Cerebellar cortex (tissue), 1 donor: Measurements from ENCODE around the gene MIOX.

Experiments
- DNase-seq: peaks from one replicate; pipeline ENCODE4 v3.0.0-alpha.2; 2015; ENCODE audit warnings: low spot score

MIOX gene

DNA sequence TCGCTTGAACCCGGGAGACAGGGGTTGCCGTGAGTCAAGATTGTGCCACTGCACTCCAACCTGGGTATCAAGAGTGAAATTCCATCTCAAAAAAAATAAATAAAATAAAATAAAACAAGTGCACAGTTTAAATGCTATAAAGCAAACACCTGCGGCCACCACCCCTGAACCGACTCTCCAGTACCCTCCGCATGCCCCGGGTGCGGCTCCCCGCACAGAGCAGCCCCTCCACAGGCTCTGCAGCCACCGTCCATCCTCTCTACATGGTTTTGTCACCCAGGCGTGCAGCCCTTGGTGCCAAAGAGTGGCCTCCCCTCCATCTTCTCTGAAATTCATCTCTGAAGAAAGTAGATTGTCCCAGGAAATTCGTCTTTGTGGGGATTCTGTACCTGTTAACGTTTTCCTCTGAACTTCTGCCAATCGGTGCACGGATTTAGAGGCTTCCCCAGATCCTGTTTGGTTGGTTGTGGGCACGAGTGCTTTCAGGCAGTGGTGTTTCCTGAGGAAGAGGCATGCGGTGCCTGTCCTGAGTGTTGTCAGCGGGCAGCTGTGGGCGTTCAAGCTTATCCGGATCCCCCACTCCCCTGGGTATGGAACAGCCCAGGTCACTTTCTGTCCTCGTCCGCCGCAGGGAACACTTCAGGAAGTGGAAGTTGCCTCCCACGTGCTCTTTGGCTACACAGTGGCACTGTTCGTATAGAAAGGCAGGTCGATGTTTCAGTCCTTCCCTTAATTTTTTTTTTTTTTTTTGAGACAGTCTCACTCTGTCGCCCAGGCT is 4.1 kb downstream of the MIOX start:
- no peak for DNase-seq

DNA sequence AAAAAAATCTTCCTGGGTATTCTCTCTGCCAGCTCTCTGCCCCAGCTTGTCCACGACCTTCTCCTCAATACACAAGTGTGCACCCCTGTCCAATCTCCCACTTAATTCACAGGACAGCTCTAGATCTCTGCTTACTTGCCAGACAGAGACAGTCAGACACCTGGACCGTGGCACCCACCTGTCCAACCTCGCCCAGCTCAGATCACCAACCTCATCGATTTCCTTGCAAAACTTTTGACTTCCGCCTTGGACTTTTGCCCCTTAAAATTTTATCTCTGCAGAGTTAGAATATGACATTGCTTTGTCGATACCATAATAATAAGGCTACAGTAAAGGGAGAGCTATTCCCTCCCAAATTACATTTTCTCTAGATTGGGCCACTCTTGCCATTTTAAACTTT is 10.4 kb downstream of the MIOX start:
- DNase-seq = no peak

DNA sequence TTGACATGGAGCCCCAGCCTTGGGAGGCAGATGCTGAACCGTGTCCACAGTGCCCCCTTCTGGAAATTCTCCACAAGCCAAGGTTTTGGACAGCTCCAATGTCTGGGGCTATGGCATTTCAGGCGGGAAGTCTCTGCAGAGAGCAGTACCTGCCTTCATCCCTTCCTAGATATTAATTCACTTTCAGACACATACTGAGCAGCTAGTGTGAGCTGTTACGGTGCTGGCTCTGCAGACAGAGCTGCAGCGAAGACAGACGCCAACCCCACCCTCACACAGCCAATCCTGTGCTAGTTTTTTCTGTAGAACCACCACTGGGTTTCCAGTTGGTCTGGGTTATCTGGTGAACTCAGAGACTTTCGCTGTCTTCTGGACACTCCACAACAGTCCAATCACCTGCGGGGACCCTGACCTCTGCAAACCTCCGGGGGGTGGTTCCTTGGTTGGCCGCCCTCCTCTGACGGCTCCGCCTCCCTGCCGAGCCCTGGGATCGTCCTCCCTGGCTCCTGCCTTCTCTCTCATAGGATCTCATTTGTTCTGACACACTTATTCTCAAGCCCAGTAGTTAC is 11.7 kb downstream of the MIOX start:
- peak; percentile 88 for DNase-seq

DNA sequence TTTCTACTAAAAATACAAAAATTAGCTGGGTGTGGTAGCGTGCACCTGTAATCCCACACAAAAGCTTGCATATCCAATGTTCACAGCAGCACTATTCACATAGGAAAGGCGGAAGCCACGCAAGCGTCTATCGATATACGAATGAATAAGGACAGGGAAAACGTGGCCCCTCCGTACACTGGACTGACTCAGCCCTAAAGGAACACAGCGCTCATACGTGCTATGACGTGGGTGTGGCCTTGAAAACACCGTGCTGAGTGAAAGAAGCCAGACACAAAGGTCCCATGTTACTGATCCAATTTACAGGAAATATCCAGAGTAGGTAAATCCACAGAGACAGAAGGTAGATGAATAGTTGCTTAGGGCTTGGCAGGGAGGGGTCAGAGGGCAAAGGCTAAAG is 13.8 kb downstream of the MIOX start:
- DNase-seq = no peak

DNA sequence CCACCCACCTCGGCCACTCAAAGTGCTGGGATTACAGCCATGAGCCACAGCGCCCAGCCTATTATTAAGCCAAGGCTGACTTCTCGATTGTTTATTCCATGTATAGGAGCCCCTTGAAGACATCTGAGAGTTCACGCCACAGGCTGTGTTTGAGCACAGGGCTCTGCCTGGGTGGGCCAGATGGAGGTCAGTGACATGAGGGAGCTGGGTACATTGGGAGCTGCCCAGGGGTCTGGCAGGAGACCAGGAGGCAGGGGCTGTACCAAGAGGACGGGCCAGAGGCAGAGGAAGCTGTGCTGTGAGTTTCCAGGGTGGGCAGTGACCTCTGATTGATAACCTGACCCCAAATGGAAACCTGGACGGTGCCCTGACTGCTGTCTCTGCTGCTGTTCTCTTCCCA is 15.4 kb downstream of the MIOX start:
- no peak for DNase-seq

DNA sequence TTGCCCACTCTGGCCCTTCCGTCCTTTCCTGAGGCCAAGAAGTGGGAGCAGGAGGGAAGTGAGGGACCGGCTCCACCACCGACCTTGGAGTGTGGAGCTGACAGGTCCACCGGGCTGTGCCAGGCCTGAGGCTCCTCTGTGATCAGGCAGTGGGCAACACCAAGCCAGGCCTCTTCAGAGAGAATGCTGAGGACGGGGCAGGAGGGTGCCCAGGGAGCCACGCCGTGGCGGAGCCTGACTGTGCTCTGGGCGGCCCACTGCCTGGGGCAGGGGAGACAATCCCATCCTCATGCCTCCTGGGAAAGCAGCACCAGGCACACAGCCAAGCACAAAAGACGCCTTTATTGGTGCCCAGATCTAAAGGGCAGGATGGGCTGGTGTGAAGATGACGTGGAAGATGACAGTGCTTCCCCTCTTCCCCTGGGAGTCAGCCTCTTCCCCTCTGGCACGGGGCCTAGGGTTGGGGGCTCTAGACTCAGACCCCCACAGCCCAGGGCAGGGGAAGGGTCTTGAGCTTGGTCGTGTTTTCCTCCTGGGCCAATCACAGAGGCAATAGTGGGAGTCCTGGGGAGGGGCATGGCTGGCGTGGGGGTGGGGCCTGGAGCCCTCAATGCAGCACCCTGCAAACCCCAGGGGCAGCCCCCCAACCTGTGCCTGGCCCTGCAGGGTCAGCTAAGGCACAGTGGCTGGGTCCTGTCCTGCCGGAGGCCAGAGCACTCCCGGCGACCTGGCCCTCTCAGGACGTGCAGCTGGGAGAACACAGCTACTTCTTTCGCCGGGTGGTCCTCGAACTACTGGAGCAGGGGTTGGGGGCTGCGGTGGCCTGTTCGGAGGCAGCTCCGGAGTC is 16.2 kb downstream of the MIOX start:
- DNase-seq = no peak

DNA sequence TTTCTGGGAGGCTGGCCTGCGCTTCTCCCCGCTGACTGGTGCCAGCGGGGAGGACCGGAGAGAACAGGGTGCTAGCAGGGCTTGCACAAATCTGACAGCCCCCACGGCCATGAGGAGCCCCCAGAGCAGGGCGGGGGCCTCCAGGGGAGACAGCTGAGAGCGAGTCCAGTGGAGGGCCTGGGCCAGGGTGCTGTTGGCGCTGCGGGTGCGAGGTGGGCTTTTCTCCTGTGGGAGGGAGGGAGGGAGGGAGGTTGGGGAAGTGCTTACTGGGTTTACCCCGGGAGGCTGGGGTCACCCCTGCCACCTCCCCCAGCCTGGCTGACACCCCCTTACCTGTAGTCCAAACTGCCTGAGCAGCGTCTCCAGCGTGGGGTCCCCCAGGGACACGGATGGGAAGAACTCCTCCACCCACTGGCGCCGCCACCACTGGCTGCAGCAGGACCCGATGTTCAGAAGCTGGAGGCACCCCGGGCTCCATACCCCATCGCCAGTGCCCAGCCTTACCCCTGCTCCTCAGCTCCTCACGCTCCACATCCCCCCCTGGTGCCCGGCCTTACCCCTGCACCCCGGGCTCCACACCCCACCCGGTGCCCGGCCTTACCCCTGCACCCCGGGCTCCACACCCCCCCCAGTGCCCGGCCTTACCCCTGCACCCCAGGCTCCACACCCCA is 17.0 kb downstream of the MIOX start:
- no peak for DNase-seq

DNA sequence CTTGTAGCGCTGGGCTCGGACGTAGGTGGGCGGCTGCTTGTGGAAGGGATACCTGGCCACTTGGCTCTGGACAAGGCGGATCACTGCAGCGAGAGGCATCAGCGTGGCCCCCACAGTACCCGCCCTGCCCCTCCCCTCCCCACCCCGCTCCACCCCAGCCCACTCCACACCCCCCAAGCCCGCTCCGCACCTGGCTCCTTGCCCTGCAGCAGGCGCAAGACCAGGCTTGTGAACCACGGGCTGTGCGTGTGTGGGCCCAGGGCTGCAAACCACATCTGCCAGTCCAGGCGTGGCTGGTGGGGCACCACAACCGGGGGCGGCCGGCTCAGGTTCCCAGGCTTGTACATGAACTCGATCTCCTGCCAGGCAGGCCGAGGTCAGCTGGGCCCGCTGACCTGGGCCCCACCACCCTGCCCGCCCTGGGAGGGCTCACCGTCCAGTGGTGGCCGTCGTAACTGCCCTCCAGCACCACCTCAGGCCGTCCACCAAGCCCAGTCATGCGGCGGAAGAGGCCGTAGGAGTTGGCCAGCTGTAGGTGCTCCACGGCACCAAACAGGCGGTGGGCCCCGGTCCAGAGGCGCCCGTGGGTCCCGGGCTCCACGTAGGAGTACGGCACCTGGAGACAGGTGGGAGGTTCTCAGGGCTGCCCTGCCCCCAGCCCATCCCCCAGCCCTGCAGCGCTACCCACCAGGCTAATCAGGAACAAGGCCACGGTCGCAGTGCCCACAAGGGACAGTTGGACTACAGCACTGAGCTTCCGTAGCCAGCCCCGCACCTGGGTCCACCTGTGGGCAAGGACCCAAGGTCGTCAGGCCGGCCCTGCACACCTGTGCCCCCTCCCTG is 17.9 kb downstream of the MIOX start:
- no peak for DNase-seq

DNA sequence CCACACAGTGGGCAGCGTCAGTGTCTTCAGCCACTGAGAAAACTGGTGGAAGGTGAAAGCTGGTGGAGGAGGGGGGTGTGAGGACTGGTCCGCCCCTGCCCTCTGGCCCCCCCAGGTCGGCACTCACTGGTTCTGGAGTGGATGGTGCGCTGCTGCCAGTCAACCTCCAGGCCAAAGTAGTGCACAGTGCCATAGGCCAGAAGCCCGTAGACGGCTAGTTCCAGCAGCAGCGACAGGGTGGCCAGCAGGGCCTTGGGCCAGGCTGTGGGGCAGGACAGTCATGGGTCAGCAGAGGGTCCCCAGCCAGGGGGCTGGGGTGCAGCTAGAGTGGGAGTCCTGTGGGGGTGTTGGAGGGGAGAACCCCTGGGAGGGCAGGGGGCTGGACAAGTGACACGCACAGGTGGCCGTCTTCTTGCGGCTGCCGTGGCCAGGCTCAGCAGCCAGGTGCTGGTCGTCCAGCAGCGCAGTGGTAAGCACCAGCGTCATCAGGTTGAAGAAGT is 18.7 kb downstream of the MIOX start:
- no peak for DNase-seq

DNA sequence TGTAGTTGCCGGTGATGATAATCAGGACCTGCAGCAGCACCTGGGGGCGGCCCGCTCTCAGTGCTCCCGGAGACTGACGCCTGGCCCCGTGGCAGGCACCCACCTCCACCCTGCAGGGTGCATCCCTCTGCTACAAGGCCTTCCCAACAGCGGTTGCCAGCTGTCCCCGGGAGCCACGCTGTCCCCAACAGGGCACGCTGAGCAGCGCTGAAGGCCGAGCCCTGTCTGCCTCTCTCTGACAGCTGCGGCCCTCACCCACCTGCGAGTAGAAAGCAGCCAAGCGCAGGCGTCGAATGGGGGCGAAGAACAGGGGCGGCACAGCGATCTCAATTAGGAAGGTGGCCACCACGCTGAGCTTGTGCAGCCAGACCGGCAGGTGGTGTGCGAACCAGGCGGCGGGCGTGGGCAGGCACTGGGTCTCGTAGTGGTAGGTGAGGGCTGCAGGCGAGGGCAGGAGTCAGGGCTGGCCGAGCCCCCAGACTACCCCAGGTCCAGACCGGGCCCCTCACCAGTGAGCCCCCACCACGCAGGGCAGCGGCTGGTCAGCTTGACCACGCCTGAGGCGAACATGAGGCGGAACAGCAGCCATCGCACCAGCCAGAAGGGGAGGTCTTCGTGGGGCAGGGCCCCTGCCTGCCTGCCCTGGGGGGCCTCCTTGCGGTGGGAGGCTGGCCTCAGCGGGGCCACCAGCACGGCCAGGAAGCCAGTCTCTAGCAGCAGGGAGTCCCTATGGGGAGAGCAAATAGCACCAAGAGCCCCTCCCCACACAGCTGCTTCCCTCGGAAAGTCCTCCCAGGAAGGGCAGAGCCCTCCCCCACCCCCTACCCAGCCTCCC is 19.3 kb downstream of the MIOX start:
- no peak for DNase-seq

DNA sequence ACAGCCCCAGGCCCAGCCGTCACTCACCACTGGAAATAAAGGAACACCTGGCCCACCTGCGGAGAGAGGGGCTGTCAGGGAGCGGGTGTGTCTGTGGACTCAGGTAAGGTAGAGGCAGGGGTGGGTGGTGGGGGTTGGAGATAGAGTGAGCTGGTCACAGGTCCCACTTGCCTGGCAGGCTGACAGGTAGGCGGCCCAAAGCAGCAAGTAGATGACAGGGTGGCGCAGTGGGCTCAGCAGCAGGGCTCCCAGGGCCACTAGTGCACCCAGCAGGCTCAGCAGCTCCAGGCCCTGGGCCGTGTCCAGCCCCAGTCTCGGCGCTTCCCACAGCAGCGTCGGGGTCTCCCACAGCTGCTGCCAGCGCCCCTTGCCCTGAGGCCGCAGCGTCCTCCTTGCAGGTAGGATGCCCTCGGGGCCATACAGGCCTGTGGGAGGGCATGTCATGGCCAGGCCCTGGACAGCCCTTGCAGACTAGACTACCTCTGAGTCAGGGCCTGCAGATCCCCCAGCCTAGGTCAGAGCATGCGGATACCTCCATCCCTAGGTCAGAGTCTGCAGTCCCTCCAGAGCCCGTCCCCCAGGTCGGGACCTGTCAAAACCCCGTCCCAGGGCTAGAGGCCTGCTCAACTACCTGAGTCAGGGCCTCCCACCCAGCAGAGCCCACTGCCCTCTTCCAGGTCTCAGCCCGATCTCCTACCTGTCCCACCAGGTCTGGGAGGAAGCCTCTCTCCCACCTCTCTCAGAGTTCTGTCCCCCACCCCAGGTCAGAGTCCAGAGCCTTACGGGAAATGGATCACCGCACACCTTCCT is 20.2 kb downstream of the MIOX start:
- DNase-seq = no peak

DNA sequence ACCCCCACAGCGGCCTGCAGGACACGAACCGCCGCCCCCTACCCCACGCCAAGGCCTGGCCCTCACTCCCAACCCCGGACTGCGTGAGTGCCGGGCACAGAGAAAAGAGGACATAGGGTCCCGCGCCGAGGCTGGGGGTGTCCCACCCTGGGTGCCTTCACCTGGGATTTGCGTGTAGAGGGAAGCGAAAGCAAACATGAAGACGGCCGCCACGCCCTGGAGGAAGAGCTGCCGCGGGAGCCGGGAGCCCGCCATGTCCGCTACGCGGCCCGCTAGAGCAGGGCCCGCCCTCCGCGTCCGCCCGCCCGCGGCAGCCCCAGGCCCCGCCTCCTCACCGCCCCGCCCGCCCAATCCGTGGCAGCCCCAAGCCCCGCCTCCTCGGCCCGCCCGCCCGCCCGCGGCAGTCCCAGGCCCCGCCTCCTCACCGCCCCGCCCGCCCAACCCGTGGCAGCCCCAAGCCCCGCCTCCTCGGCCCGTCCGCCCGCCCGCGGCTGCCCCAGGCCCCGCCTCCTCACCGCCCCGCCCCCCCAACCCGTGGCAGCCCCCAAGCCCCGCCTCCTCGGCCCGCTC is 20.8 kb downstream of the MIOX start, which contains the start of gene LMF2:
Gene LMF2 (minus strand): TSS at position 282 of the 570 bp plus-strand sequence. CDS start 27 bp downstream, at position 255.
- DNase-seq = no peak

DNA sequence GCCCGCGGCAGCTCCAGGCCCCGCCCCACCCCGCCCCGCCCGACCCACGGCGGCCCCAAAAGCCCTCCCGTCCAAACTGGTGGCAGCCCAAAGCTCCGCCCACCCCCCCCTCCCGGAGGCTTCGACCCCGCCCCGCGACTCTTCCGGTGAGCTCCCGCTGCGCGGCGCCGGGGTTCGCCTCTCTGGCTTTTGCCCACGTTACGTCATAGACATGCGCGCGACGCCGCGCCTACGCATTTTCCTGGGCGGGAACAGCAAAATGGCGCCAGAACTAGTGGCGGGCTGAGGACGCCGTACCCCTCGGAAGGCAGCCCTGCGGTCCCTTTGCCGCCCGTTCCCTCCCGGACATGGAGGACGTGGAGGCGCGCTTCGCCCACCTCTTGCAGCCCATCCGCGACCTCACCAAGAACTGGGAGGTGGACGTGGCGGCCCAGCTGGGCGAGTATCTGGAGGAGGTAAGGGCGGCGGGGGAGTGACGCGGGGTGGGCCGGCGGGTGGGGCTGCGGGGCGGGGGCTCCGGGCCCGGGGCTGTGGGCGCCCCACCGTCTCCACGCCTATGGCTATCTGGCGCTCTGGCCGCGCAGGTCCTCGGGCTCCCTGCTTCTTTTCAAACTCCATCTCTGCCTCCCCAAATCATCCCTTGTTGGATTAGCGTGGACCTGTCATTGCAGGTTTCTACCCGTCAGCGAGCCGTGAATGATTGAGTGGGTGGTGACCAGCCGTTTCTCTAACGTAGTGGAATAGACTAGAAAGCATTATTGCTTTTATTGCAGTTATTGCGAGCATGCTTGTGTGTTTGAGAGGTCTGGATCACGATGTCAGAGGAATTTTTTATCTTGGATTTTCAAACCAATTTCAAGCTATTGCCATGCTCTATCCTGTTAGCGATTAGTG is 21.6 kb downstream of the MIOX start, which contains the start of gene NCAPH2:
Gene NCAPH2 (plus strand): TSS at position 234 of the 894 bp plus-strand sequence. CDS start 114 bp downstream, at position 348.
- peak; percentile 96 for DNase-seq

DNA sequence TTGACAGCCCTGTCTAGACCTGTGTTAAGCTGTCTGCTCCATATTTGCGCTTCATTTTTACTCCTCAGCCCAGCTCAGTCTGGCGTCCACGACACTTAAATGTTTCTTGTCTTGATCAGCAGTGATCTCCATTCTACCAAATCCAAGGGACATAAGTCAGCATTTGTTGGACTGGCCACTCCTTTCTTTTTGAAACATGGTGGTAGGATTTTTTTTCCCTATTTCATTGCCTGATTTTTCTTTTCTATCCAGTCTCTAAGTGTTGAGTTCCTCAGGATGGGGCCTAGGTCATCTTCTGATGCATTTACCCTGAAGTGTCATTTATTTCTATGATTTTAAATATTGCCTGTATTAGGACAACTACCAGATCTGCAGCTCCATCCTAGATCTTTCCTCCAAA is 22.2 kb downstream of the MIOX start:
- DNase-seq = no peak

DNA sequence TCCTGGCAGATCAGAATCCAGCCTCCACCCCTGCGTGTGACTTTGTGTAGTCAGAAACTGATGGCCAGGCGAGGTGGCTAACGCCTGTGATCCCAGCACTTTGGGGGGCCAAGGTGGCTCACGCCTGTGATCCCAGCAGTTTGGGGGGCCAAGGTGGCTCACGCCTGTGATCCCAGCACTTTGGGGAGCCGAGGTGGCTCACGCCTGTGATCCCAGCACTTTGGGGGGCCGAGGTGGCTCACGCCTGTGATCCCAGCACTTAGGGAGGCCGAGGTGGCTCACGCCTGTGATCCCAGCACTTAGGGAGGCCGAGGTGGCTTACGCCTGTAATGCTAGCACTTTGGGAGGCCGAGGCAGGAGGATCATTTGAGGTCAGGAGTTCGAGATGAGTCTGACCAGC is 26.5 kb downstream of the MIOX start:
- DNase-seq = no peak

DNA sequence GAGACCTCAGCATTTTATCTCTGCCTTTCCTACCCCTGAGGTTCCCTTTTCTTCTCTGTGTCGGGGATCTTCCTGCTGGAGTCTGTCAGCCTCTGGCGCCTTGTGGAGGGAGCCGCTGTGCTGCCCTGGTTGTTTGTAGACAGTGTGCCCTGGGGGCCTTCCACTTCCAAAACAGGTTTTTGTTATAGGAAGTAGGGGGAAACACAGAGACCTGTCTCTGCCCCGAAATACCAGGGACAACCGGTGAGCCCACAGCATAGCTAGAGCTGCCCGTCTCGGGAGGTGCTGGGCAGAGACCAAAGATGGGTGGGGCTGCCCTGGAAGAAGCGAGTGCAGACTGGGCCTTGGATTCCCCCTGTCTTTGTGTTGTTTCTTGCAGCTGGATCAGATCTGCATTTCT is 29.4 kb downstream of the MIOX start:
- DNase-seq = no peak

DNA sequence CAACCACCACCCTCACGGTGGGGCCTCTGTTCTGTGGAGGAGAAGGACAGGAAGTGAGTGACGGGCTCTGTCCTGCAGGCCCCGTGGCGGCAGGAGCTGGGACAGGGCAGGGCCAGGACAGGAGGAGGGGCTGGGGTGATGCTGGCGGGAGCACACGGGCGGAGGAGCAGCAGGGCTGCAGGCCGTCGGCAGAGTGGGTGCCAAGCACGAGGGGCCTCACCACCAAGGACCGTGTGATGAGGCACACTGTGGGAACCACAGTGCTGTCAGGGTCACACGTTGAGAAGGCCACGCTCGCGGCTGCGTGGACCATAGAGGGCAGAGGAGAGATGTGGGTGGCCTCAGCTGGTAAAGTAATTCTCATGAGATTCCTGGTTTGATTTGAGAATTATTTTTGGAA is 30.2 kb downstream of the MIOX start:
- DNase-seq = no peak
